ENCODE results near the gene TEX29. TPM values are rescaled to one million over a fixed set of nuclear protein-coding genes. Genes with fewer than 3 reads are reported as not detected.
A peak's percentile ranks its signal among the peaks of the same experiment; 100 is the strongest.

Gene TEX29
- total and polyA plus RNA-seq, 2 donors = 0.80 to 10.1 TPM

GRCh38 chr13:111323950-111324651, 3.7 kb downstream of the TEX29 start:
- Histone ChIP-seq H3K4me3 (ENCODE audit: low read length in 2 of 2) (no peak overlapping the region), H3K36me3 (ENCODE audit: control insufficient read depth in 2 of 2, insufficient read depth in 2 of 2, low read length in 1 of 2) (peaks cover 0 to 1% of the 10 kb centered on the region in 2 donors), H3K27ac (ENCODE audit: low read depth in 1 of 2, low read length in 1 of 2) (no peak overlapping the region), H3K9me3 (ENCODE audit: control insufficient read depth in 2 of 2, insufficient read depth in 1 of 2, low read length in 1 of 2) (no peaks in the 10 kb centered on the region), H3K27me3 (ENCODE audit: control insufficient read depth in 2 of 2, insufficient read depth in 1 of 2, low read length in 1 of 2) (no peaks in the 10 kb centered on the region), H3K4me1 (ENCODE audit: control insufficient read depth in 2 of 2, insufficient read depth in 2 of 2, low read length in 2 of 2) (peaks cover 0 to 3% of the 10 kb centered on the region in 2 donors)
- DNase-seq (ENCODE audit: low read depth in 6 of 9, low spot score in 9 of 9) = peak in 3 of 9 donors; percentile 5 to 15 (median 10)
- WGBS = 74% methylated on average over 17 of the region's 17 CpGs

GRCh38 chr13:111324736-111325135, 4.3 kb downstream of the TEX29 start:
- Histone ChIP-seq H3K36me3 (ENCODE audit: control insufficient read depth in 2 of 2, insufficient read depth in 2 of 2, low read length in 1 of 2) (no peaks in the 10 kb centered on the region), H3K9me3 (ENCODE audit: control insufficient read depth in 2 of 2, insufficient read depth in 1 of 2, low read length in 1 of 2) (no peaks in the 10 kb centered on the region), H3K4me3 (ENCODE audit: low read length in 2 of 2) (no peak overlapping the region), H3K27ac (ENCODE audit: low read depth in 1 of 2, low read length in 1 of 2) (no peak overlapping the region), H3K4me1 (ENCODE audit: control insufficient read depth in 2 of 2, insufficient read depth in 2 of 2, low read length in 2 of 2) (peaks cover 0 to 3% of the 10 kb centered on the region in 2 donors), H3K27me3 (ENCODE audit: control insufficient read depth in 2 of 2, insufficient read depth in 1 of 2, low read length in 1 of 2) (no peaks in the 10 kb centered on the region)
- DNase-seq (ENCODE audit: low read depth in 6 of 9, low spot score in 9 of 9) = no peak
- WGBS = 89% methylated on average over 14 of the region's 14 CpGs

GRCh38 chr13:111325146-111325890, 4.9 kb downstream of the TEX29 start:
- Histone ChIP-seq H3K9me3 (ENCODE audit: control insufficient read depth in 2 of 2, insufficient read depth in 1 of 2, low read length in 1 of 2) (no peaks in the 10 kb centered on the region), H3K36me3 (ENCODE audit: control insufficient read depth in 2 of 2, insufficient read depth in 2 of 2, low read length in 1 of 2) (no peaks in the 10 kb centered on the region), H3K27ac (ENCODE audit: low read depth in 1 of 2, low read length in 1 of 2) (no peak overlapping the region), H3K4me1 (ENCODE audit: control insufficient read depth in 2 of 2, insufficient read depth in 2 of 2, low read length in 2 of 2) (peaks cover 0 to 3% of the 10 kb centered on the region in 2 donors), H3K4me3 (ENCODE audit: low read length in 2 of 2) (no peak overlapping the region), H3K27me3 (ENCODE audit: control insufficient read depth in 2 of 2, insufficient read depth in 1 of 2, low read length in 1 of 2) (no peaks in the 10 kb centered on the region)
- no peak for DNase-seq (ENCODE audit: low read depth in 6 of 9, low spot score in 9 of 9)
- WGBS = 88% methylated on average over 28 of the region's 28 CpGs

GRCh38 chr13:111325941-111326620, 5.6 kb downstream of the TEX29 start:
- no peak overlapping the region for H3K27ac ChIP-seq (ENCODE audit: low read depth in 1 of 2, low read length in 1 of 2)
- H3K4me3 ChIP-seq (ENCODE audit: low read length in 2 of 2) = no peak overlapping the region
- no peak for DNase-seq (ENCODE audit: low read depth in 6 of 9, low spot score in 9 of 9)
- H3K4me1 ChIP-seq (ENCODE audit: control insufficient read depth in 2 of 2, insufficient read depth in 2 of 2, low read length in 2 of 2) = peaks cover 0 to 3% of the 10 kb centered on the region in 2 donors
- no peaks in the 10 kb centered on the region for H3K9me3 ChIP-seq (ENCODE audit: control insufficient read depth in 2 of 2, insufficient read depth in 1 of 2, low read length in 1 of 2)
- no peaks in the 10 kb centered on the region for H3K36me3 ChIP-seq (ENCODE audit: control insufficient read depth in 2 of 2, insufficient read depth in 2 of 2, low read length in 1 of 2)
- no peaks in the 10 kb centered on the region for H3K27me3 ChIP-seq (ENCODE audit: control insufficient read depth in 2 of 2, insufficient read depth in 1 of 2, low read length in 1 of 2)
- WGBS = 87% methylated on average over 37 of the region's 37 CpGs

- WGBS = 95% methylated on average over 15 of the region's 15 CpGs
- Histone ChIP-seq H3K36me3 (ENCODE audit: control insufficient read depth in 2 of 2, insufficient read depth in 2 of 2, low read length in 1 of 2) (no peaks in the 10 kb centered on the region), H3K27ac (ENCODE audit: low read depth in 1 of 2, low read length in 1 of 2) (no peak overlapping the region), H3K4me1 (ENCODE audit: control insufficient read depth in 2 of 2, insufficient read depth in 2 of 2, low read length in 2 of 2) (peaks cover 0 to 3% of the 10 kb centered on the region in 2 donors), H3K27me3 (ENCODE audit: control insufficient read depth in 2 of 2, insufficient read depth in 1 of 2, low read length in 1 of 2) (no peaks in the 10 kb centered on the region), H3K4me3 (ENCODE audit: low read length in 2 of 2) (no peak overlapping the region), H3K9me3 (ENCODE audit: control insufficient read depth in 2 of 2, insufficient read depth in 1 of 2, low read length in 1 of 2) (no peaks in the 10 kb centered on the region)
- no peak for DNase-seq (ENCODE audit: low read depth in 6 of 9, low spot score in 9 of 9)
Observed at GRCh38 chr13:111326621-111326965, 6.2 kb downstream of the TEX29 start.

GRCh38 chr13:111326981-111327642, 6.7 kb downstream of the TEX29 start:
- H3K27ac ChIP-seq (ENCODE audit: low read depth in 1 of 2, low read length in 1 of 2) = no peak overlapping the region
- no peak overlapping the region for H3K4me3 ChIP-seq (ENCODE audit: low read length in 2 of 2)
- peaks cover 0 to 3% of the 10 kb centered on the region in 2 donors for H3K4me1 ChIP-seq (ENCODE audit: control insufficient read depth in 2 of 2, insufficient read depth in 2 of 2, low read length in 2 of 2)
- no peaks in the 10 kb centered on the region for H3K9me3 ChIP-seq (ENCODE audit: control insufficient read depth in 2 of 2, insufficient read depth in 1 of 2, low read length in 1 of 2)
- H3K27me3 ChIP-seq (ENCODE audit: control insufficient read depth in 2 of 2, insufficient read depth in 1 of 2, low read length in 1 of 2) = no peaks in the 10 kb centered on the region
- H3K36me3 ChIP-seq (ENCODE audit: control insufficient read depth in 2 of 2, insufficient read depth in 2 of 2, low read length in 1 of 2) = no peaks in the 10 kb centered on the region
- 93% methylated on average over 16 of the region's 16 CpGs for WGBS
- DNase-seq (ENCODE audit: low read depth in 6 of 9, low spot score in 9 of 9) = no peak

GRCh38 chr13:111327730-111328573, 7.5 kb downstream of the TEX29 start:
- 86% methylated on average over 32 of the region's 32 CpGs for WGBS
- no peaks in the 10 kb centered on the region for H3K36me3 ChIP-seq (ENCODE audit: control insufficient read depth in 2 of 2, insufficient read depth in 2 of 2, low read length in 1 of 2)
- no peak overlapping the region for H3K27ac ChIP-seq (ENCODE audit: low read depth in 1 of 2, low read length in 1 of 2)
- no peak for DNase-seq (ENCODE audit: low read depth in 6 of 9, low spot score in 9 of 9)
- no peaks in the 10 kb centered on the region for H3K9me3 ChIP-seq (ENCODE audit: control insufficient read depth in 2 of 2, insufficient read depth in 1 of 2, low read length in 1 of 2)
- H3K27me3 ChIP-seq (ENCODE audit: control insufficient read depth in 2 of 2, insufficient read depth in 1 of 2, low read length in 1 of 2) = no peaks in the 10 kb centered on the region
- H3K4me1 ChIP-seq (ENCODE audit: control insufficient read depth in 2 of 2, insufficient read depth in 2 of 2, low read length in 2 of 2) = peaks cover 0 to 3% of the 10 kb centered on the region in 2 donors
- no peak overlapping the region for H3K4me3 ChIP-seq (ENCODE audit: low read length in 2 of 2)

GRCh38 chr13:111328574-111329410, 8.3 kb downstream of the TEX29 start:
- Histone ChIP-seq H3K27ac (ENCODE audit: low read depth in 1 of 2, low read length in 1 of 2) (no peak overlapping the region), H3K4me3 (ENCODE audit: low read length in 2 of 2) (no peak overlapping the region), H3K4me1 (ENCODE audit: control insufficient read depth in 2 of 2, insufficient read depth in 2 of 2, low read length in 2 of 2) (no peaks in the 10 kb centered on the region), H3K36me3 (ENCODE audit: control insufficient read depth in 2 of 2, insufficient read depth in 2 of 2, low read length in 1 of 2) (no peaks in the 10 kb centered on the region), H3K9me3 (ENCODE audit: control insufficient read depth in 2 of 2, insufficient read depth in 1 of 2, low read length in 1 of 2) (no peaks in the 10 kb centered on the region), H3K27me3 (ENCODE audit: control insufficient read depth in 2 of 2, insufficient read depth in 1 of 2, low read length in 1 of 2) (no peaks in the 10 kb centered on the region)
- no peak for DNase-seq (ENCODE audit: low read depth in 6 of 9, low spot score in 9 of 9)
- 94% methylated on average over 30 of the region's 30 CpGs for WGBS
